Endometrial microvascular endothelial cells (primary cell): Measurements from ENCODE around the gene MAN1C1. TPM values are rescaled to one million over a fixed set of nuclear protein-coding genes. Genes with fewer than 3 reads are reported as not detected.
"Not testable (repeated sequence)": the region's sequence is repeated elsewhere in the genome, so short reads cannot be mapped to it uniquely, and the experiment has no call there.

Experiments
- in situ Hi-C: cut with HindIII; loops from 2 replicates; pipeline ENCODE4 v1.10.0; 2017; ENCODE audit warnings: low sequenced_read_pairs, low pct_unique_long_range_greater_than_20kb; ENCODE audit errors: inconsistent ontology term
- total RNA-seq: library from RNA; depleted of rRNA; stranded (reverse); fragments of >200 nt; gene quantifications from one replicate; pipeline ENCODE4 v1.2.3, GENCODE V29; 2015; ENCODE audit errors: inconsistent ontology term

Gene MAN1C1
- total RNA-seq, 1 donor from 2014 or later, result not detected

GRCh38 chr1:25623731-25624130 is 7.1 kb downstream of the MAN1C1 start:
- in situ Hi-C loops, result loop anchor here (25.0 kb wide), 1 partner anchor 164 kb away; no protein-coding TSS in a partner anchor

- in situ Hi-C loops, result loop anchor here (25.0 kb wide), 1 partner anchor 163 kb away; no protein-coding TSS in a partner anchor
These were observed 7.6 kb downstream of the MAN1C1 start for GRCh38 chr1:25624156-25624555.

- in situ Hi-C loops, result loop anchor here (25.0 kb wide), 1 partner anchor 163 kb away; no protein-coding TSS in a partner anchor
These were observed 8.0 kb downstream of the MAN1C1 start for GRCh38 chr1:25624604-25625003.

GRCh38 chr1:25626018-25626417 is 9.4 kb downstream of the MAN1C1 start:
- in situ Hi-C loops, result no loop called here

- in situ Hi-C loops, result no loop called here
These were observed 12.3 kb downstream of the MAN1C1 start for GRCh38 chr1:25628741-25629421.

- in situ Hi-C loops, result no loop called here
These were observed 13.2 kb downstream of the MAN1C1 start for GRCh38 chr1:25629836-25630235.

GRCh38 chr1:25631750-25632485 is 15.3 kb downstream of the MAN1C1 start:
- in situ Hi-C loops, result no loop called here

- in situ Hi-C loops, result no loop called here
These were observed 17.5 kb downstream of the MAN1C1 start for GRCh38 chr1:25634066-25634465.

- in situ Hi-C loops, result no loop called here
These were observed 18.3 kb downstream of the MAN1C1 start for GRCh38 chr1:25634896-25635295.

- in situ Hi-C loops, result not testable (repeated sequence)
These were observed 19.6 kb downstream of the MAN1C1 start for GRCh38 chr1:25636141-25636540.

- in situ Hi-C loops, result no loop called here
These were observed 24.2 kb downstream of the MAN1C1 start for GRCh38 chr1:25640646-25641328.

- in situ Hi-C loops, result no loop called here
These were observed 24.7 kb downstream of the MAN1C1 start for GRCh38 chr1:25641329-25641725.

- in situ Hi-C loops, result no loop called here
These were observed 25.5 kb downstream of the MAN1C1 start for GRCh38 chr1:25641931-25642573.

- in situ Hi-C loops, result no loop called here
These were observed 26.1 kb downstream of the MAN1C1 start for GRCh38 chr1:25642574-25643108.

GRCh38 chr1:25643929-25644328 is 27.3 kb downstream of the MAN1C1 start:
- in situ Hi-C loops, result no loop called here

GRCh38 chr1:25644962-25645361 is 28.4 kb downstream of the MAN1C1 start:
- in situ Hi-C loops, result no loop called here

- in situ Hi-C loops, result no loop called here
These were observed 29.2 kb downstream of the MAN1C1 start for GRCh38 chr1:25645637-25646400.

GRCh38 chr1:25647106-25647505 is 30.5 kb downstream of the MAN1C1 start:
- in situ Hi-C loops, result no loop called here
